ENCODE data around the gene MAP7. TPM values are rescaled to one million over a fixed set of nuclear protein-coding genes. Genes with fewer than 3 reads are reported as not detected.

The MAP7 gene
- total and polyA plus RNA-seq, 2 experiments from 2014 or later: 44.7 to 49.2 TPM

DNA sequence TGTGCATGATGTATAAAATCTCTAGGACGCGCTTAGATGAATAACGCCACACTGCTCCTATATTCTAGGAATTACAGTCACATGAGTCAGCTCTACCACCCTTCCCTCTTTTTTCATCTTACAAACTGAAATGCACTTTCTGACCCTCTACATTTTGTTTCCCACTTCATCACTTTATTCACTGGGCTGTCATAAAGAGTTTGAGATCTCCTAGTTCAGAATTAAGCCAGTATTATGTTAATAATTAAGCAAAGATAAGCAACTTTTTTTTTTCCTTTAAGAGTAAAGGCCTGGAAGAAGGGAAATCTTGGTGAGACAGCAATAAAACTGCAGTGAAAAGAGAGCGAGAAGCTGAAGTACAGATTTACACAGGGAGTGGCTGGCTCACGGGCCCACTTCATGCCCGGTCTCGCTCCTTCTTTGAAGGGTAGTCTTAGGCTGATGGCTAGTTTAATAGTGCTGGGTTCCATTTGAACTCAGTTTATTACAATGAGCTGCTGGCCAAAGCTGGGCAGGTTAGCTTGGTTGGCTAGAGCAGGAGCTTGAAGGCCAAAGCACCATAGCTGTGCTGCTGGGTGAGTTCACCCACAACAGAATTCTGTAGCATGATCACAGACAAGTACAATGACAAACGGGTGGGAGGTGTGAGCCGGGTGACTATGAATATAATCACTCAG, 110.6 kb downstream of the MAP7 start:
- H3K9me3 Mint-ChIP-seq: no peaks in the 10 kb centered on the region

More for the DNA sequence above, 110.6 kb downstream of the MAP7 start:
- H3K9me2 ChIP-seq (ENCODE audit: insufficient read depth): no peaks in the 10 kb centered on the region
- no peak for TF ChIP-seq JUNB (IDR thresholded peaks at IDR 0.05; ENCODE audit: unreplicated experiment)
- no peak for TF ChIP-seq EZH2phosphoT487 (IDR thresholded peaks at IDR 0.05; ENCODE audit: unreplicated experiment)
- TF ChIP-seq ZNF114 (CRISPR knock-in tag; IDR thresholded peaks at IDR 0.05): no peak
- TF ChIP-seq REST (IDR thresholded peaks at IDR 0.05; ENCODE audit: unreplicated experiment): no peak
- TF ChIP-seq NANOG (IDR thresholded peaks at IDR 0.05; ENCODE audit: borderline replicate concordance): no peak
- no peak for TF ChIP-seq POLR2AphosphoS5 (IDR thresholded peaks at IDR 0.05; ENCODE audit: low read depth)
- TF ChIP-seq ETS1 (IDR thresholded peaks at IDR 0.05): no peak
- TF ChIP-seq, protein P1, sequence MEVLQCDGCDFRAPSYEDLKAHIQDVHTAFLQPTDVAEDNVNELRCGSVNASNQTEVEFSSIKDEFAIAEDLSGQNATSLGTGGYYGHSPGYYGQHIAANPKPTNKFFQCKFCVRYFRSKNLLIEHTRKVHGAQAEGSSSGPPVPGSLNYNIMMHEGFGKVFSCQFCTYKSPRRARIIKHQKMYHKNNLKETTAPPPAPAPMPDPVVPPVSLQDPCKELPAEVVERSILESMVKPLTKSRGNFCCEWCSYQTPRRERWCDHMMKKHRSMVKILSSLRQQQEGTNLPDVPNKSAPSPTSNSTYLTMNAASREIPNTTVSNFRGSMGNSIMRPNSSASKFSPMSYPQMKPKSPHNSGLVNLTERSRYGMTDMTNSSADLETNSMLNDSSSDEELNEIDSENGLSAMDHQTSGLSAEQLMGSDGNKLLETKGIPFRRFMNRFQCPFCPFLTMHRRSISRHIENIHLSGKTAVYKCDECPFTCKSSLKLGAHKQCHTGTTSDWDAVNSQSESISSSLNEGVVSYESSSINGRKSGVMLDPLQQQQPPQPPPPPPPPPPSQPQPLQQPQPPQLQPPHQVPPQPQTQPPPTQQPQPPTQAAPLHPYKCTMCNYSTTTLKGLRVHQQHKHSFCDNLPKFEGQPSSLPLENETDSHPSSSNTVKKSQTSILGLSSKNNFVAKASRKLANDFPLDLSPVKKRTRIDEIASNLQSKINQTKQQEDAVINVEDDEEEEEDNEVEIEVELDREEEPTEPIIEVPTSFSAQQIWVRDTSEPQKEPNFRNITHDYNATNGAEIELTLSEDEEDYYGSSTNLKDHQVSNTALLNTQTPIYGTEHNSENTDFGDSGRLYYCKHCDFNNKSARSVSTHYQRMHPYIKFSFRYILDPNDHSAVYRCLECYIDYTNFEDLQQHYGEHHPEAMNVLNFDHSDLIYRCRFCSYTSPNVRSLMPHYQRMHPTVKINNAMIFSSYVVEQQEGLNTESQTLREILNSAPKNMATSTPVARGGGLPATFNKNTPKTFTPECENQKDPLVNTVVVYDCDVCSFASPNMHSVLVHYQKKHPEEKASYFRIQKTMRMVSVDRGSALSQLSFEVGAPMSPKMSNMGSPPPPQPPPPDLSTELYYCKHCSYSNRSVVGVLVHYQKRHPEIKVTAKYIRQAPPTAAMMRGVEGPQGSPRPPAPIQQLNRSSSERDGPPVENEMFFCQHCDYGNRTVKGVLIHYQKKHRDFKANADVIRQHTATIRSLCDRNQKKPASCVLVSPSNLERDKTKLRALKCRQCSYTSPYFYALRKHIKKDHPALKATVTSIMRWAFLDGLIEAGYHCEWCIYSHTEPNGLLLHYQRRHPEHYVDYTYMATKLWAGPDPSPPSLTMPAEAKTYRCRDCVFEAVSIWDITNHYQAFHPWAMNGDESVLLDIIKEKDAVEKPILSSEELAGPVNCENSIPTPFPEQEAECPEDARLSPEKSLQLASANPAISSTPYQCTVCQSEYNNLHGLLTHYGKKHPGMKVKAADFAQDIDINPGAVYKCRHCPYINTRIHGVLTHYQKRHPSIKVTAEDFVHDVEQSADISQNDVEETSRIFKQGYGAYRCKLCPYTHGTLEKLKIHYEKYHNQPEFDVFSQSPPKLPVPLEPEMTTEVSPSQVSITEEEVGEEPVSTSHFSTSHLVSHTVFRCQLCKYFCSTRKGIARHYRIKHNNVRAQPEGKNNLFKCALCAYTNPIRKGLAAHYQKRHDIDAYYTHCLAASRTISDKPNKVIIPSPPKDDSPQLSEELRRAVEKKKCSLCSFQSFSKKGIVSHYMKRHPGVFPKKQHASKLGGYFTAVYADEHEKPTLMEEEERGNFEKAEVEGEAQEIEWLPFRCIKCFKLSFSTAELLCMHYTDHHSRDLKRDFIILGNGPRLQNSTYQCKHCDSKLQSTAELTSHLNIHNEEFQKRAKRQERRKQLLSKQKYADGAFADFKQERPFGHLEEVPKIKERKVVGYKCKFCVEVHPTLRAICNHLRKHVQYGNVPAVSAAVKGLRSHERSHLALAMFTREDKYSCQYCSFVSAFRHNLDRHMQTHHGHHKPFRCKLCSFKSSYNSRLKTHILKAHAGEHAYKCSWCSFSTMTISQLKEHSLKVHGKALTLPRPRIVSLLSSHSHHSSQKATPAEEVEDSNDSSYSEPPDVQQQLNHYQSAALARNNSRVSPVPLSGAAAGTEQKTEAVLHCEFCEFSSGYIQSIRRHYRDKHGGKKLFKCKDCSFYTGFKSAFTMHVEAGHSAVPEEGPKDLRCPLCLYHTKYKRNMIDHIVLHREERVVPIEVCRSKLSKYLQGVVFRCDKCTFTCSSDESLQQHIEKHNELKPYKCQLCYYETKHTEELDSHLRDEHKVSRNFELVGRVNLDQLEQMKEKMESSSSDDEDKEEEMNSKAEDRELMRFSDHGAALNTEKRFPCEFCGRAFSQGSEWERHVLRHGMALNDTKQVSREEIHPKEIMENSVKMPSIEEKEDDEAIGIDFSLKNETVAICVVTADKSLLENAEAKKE (CRISPR knock-in tag; IDR thresholded peaks at IDR 0.05): no peak
- no peak for TF ChIP-seq CTCF (conservative IDR thresholded peaks at IDR 0.05; ENCODE audit: low read depth in 2 of 2)
- ATAC-seq (no peak), DNase-seq (ENCODE audit: low spot score) (no peak)
- no peak overlapping the region for H3K4me3 Mint-ChIP-seq
- H3K27ac Mint-ChIP-seq: peak overlapping the region; percentile 43
- peaks cover 82% of the 10 kb centered on the region for H3K79me2 ChIP-seq (replicated peaks; ENCODE audit: insufficient read depth)
- peaks cover 81% of the 10 kb centered on the region for H3K4me1 ChIP-seq (ENCODE audit: insufficient read depth)
- H3K27ac ChIP-seq (ENCODE audit: low read depth): peak overlapping the region; percentile 48; the same call in 1 of the 2 replicates
- no peak overlapping the region for H3K4me3 ChIP-seq
- H2AFZ ChIP-seq: no peak overlapping the region
- no peaks in the 10 kb centered on the region; the same call in 2 of the 3 replicates for H3K36me3 Mint-ChIP-seq (ENCODE audit: low read depth)
- H3K4me2 ChIP-seq: peak overlapping the region; percentile 33; the same call in 1 of the 2 replicates
- no peaks in the 10 kb centered on the region for H3F3A ChIP-seq (replicated peaks; ENCODE audit: low read depth)
- H3K36me3 ChIP-seq (ENCODE audit: insufficient read depth): no peaks in the 10 kb centered on the region
- no peaks in the 10 kb centered on the region for H4K20me1 ChIP-seq (replicated peaks; ENCODE audit: insufficient read depth)
- peaks cover 1% of the 10 kb centered on the region for H3K27me3 Mint-ChIP-seq (ENCODE audit: insufficient read depth, low read depth, poor library complexity)
- H3K27me3 ChIP-seq (ENCODE audit: insufficient read depth): no peaks in the 10 kb centered on the region
- peaks cover 56% of the 10 kb centered on the region for H3K4me1 Mint-ChIP-seq
